GM12878 (cell line): ENCODE data around the gene IGSF6. TPM values are rescaled to one million over a fixed set of nuclear protein-coding genes. Genes with fewer than 3 reads are reported as not detected.
A peak's percentile ranks its signal among the peaks of the same experiment; 100 is the strongest.

ENCODE experiments used
- ATAC-seq: fragments of 200-7000 bp; cut with Tn5 transposase; 3 replicates; pipeline ENCODE4 v1.9.1; 2020; ENCODE audit warnings: mild to moderate bottlenecking, moderate library complexity
- BruUV-seq: library from RNA; stranded (reverse); fragments of 400-500 nt; replicated peaks from 2 replicates; lab custom pipeline; 2021; lab: Mats Ljungman, UMichigan
- CTCF ChIA-PET: fragments of 300-600 bp; sonication (Branson Sonifier 250); formaldehyde crosslinking; extraction: SDS; loops from one replicate; lab custom pipeline; 2021; ENCODE audit warnings: inconsistent platforms; lab: Yijun Ruan, JAX
- POLR2A ChIA-PET: fragments of 350-600 bp; formaldehyde crosslinking; extraction: SDS; loops from one replicate; lab custom pipeline; 2021; ENCODE audit warnings: inconsistent platforms; lab: Charles Lee
- RAD21 ChIA-PET: fragments of 300-600 bp; sonication (Branson Sonifier 250); formaldehyde crosslinking; loops from one replicate; lab custom pipeline; 2023; ENCODE audit warnings: antibody characterized with exemption; ENCODE audit not compliant: unreplicated experiment; lab: Charles Lee
- SMC1A ChIA-PET: fragments of 300-600 bp; sonication (Branson Sonifier 250); formaldehyde crosslinking; loops from one replicate; lab custom pipeline; 2023; ENCODE audit not compliant: unreplicated experiment, uncharacterized antibody; lab: Charles Lee
- DNase-seq: peaks from one replicate; pipeline ENCODE4 v3.0.0-alpha.2; 2011; ENCODE audit warnings: low read depth, low spot score
- FAIRE-seq: peaks from 3 replicates; lab custom pipeline; 2011; peaks lifted over from hg19 to GRCh38; lab: Jason Lieb, UNC
- H2AFZ ChIP-seq: 2 replicates; pipeline ENCODE4 v1.6.0; 2011; ENCODE audit warnings: low read depth, low read length, control low read depth; ENCODE audit not compliant: control insufficient read depth
- H3K27ac ChIP-seq: 2 replicates; pipeline ENCODE4 v1.5.1; 2011; ENCODE audit warnings: control low read depth; ENCODE audit not compliant: control insufficient read depth, insufficient read depth
- H3K27me3 ChIP-seq, 2 experiments: replicated peaks in 1 of 2; 2 replicates each; pipeline versions ENCODE4 v1.6.0 to v1.6.1; 2011; ENCODE audit warnings: low read length in 1 of 2; ENCODE audit not compliant: control insufficient read depth in 2 of 2, insufficient read depth in 2 of 2
- H3K36me3 ChIP-seq, 2 experiments: 2 replicates each; pipeline ENCODE4 v1.5.1; 2011; ENCODE audit warnings: low read length in 1 of 2; ENCODE audit not compliant: control insufficient read depth in 2 of 2, insufficient read depth in 2 of 2
- H3K4me1 ChIP-seq: 2 replicates; pipeline ENCODE4 v1.6.1; 2011; ENCODE audit warnings: mild to moderate bottlenecking, low read length, moderate library complexity, mixed read lengths; ENCODE audit not compliant: control insufficient read depth, insufficient read depth
- H3K4me2 ChIP-seq: 2 replicates; pipeline ENCODE4 v1.6.0; 2011; ENCODE audit warnings: control low read depth; ENCODE audit not compliant: control insufficient read depth, insufficient read depth
- H3K4me3 ChIP-seq: fragments of 200-600 bp; sonication (generic); 2 replicates; pipeline ENCODE4 v1.5.1; 2016
- H3K79me2 ChIP-seq: 2 replicates; pipeline ENCODE4 v1.6.0; 2011; ENCODE audit warnings: low read length; ENCODE audit not compliant: control insufficient read depth, insufficient read depth
- H3K9ac ChIP-seq: 2 replicates; pipeline ENCODE4 v1.8.0; 2011; ENCODE audit warnings: low read length, control low read depth, mixed read lengths; ENCODE audit not compliant: control insufficient read depth, insufficient read depth
- H3K9me3 ChIP-seq: replicated peaks from 3 replicates; pipeline ENCODE4 v1.5.1; 2011; ENCODE audit warnings: mild to moderate bottlenecking, low read length; ENCODE audit not compliant: control insufficient read depth, insufficient read depth
- H4K20me1 ChIP-seq: 2 replicates; pipeline ENCODE4 v1.6.0; 2011; ENCODE audit not compliant: control insufficient read depth, insufficient read depth
- BMI1 ChIP-seq: fragments of 450-650 bp; IDR thresholded peaks from 2 replicates; pipeline ENCODE4 v1.6.1; 2016; ENCODE audit warnings: mild to moderate bottlenecking, moderate library complexity, borderline replicate concordance
- CHD1 ChIP-seq: IDR thresholded peaks from 2 replicates; pipeline ENCODE4 v1.6.1; 2012; ENCODE audit warnings: low read depth, low read length, improper control_type of control experiment
- CREM ChIP-seq: IDR thresholded peaks from 2 replicates; pipeline ENCODE4 v1.6.1; 2014; ENCODE audit warnings: antibody characterized with exemption, low read depth
- EED ChIP-seq: sonication (generic); IDR thresholded peaks from 2 replicates; pipeline ENCODE4 v1.6.1; 2016; ENCODE audit warnings: antibody characterized with exemption, low read depth
- HCFC1 ChIP-seq: fragments of 150-350 bp; IDR thresholded peaks from 2 replicates; pipeline ENCODE4 v1.6.1; 2014; ENCODE audit warnings: low read length
- MEF2B ChIP-seq: fragments of 450-650 bp; IDR thresholded peaks from 2 replicates; pipeline ENCODE4 v1.6.1; 2018; ENCODE audit warnings: mild to moderate bottlenecking, moderate library complexity; ENCODE audit not compliant: partially characterized antibody, poor library complexity, severe bottlenecking
- POLR2AphosphoS5 ChIP-seq: IDR thresholded peaks from 2 replicates; pipeline ENCODE4 v1.6.1; 2011; ENCODE audit warnings: mild to moderate bottlenecking, low read length, inconsistent platforms
- TCF3 ChIP-seq: IDR thresholded peaks from 2 replicates; pipeline ENCODE4 v1.6.1; 2012; ENCODE audit warnings: low read depth, mild to moderate bottlenecking, low read length, borderline replicate concordance; ENCODE audit not compliant: insufficient read depth
- WRNIP1 ChIP-seq: IDR thresholded peaks from 2 replicates; pipeline ENCODE4 v1.6.1; 2011; ENCODE audit warnings: low read depth, low read length, improper control_type of control experiment, borderline replicate concordance
- YY1 ChIP-seq: IDR thresholded peaks from 2 replicates; pipeline ENCODE4 v1.6.1; 2011; ENCODE audit warnings: low read depth, mild to moderate bottlenecking, low read length
- WGBS: methylation state at CpG from one replicate; pipeline ENCODE4 v1.1.6; 2016; ENCODE audit warnings: low lambda C conversion rate; ENCODE audit not compliant: insufficient replicate concordance, insufficient coverage; ENCODE audit errors: missing lambda C conversion rate; 5-methylcytosine and 5-hydroxymethylcytosine counted together
- in situ Hi-C: fragments of 300-500 bp; cut with MboI; formaldehyde crosslinking; loops from 9 replicates; pipeline ENCODE4 v1.14.3; 2018; ENCODE audit warnings: mixed read lengths
- intact Hi-C: fragments of 100-400 bp; cut with micrococcal nuclease; formaldehyde crosslinking; loops from one replicate; pipeline ENCODE4 v1.14.2; 2022; ENCODE audit not compliant: unreplicated experiment
- polyA plus RNA-seq, 11 experiments: library from polyadenylated mRNA; depleted of rRNA in 4 of 11; unstranded in 6 of 11; stranded (reverse) in 5 of 11; fragments of >200 nt; fragmentation: Nextera tagmentation in 4 of 11; fragmentation: Illumina TruSeq in 1 of 11; extraction: Ambion mirVana in 4 of 11; extraction: Trizol in 1 of 11; gene quantifications; 1 replicate in 1 of 11; 2 replicates in 10 of 11; pipeline versions ENCODE4 v1.2.1 to v1.2.3, GENCODE V29; 2011 to 2016; ENCODE audit warnings: inconsistent platforms in 2 of 11, missing spikeins in 2 of 11, low read depth in 1 of 11
- total RNA-seq, 4 experiments: library from RNA; depleted of rRNA in 3 of 4; stranded (reverse); fragments of >200 nt in 3 of 4; fragmentation: Illumina TruSeq in 1 of 4; extraction: Trizol in 1 of 4; gene quantifications; 2 replicates each; pipeline versions ENCODE4 v1.2.1 to v1.2.3, GENCODE V29; 2013 to 2021
- TF ChIP-seq, protein P1 (sequence below): IDR thresholded peaks from 2 replicates; pipeline ENCODE4 v1.6.1; 2011; ENCODE audit warnings: mild to moderate bottlenecking, low read depth, low read length, moderate library complexity; ENCODE audit not compliant: insufficient replicate concordance

Gene IGSF6
- total and polyA plus RNA-seq, 10 of the 15 experiments (the other 5 are each of a cell fraction or from before 2014, with no cell fraction given): 0.32 to 1.2 (median 0.72) TPM

- Histone ChIP-seq H3K36me3 (peaks cover 2 to 8% of the 10 kb centered on the region in 2 experiments; a peak in 3 of 4 replicates), H3K27ac (no peak overlapping the region), H3K9ac (no peak overlapping the region), H3K9me3 (no peaks in the 10 kb centered on the region; the same call in 2 of the 3 replicates), H2AFZ (no peak overlapping the region), H4K20me1 (no peaks in the 10 kb centered on the region), H3K4me3 (no peak overlapping the region), H3K79me2 (no peaks in the 10 kb centered on the region), H3K4me2 (no peak overlapping the region), H3K27me3 (no peaks in the 10 kb centered on the region), H3K4me1 (no peaks in the 10 kb centered on the region)
- intact Hi-C loops (no loop called here), in situ Hi-C loops (no loop called here)
- RAD21 ChIA-PET: no interaction called here
- SMC1A ChIA-PET: interaction anchor here (1.0 to 2.2 kb wide), 2 partner anchors 14 to 16 kb away, joined by 3 to 6 read pairs; no protein-coding TSS in a partner anchor
- TF ChIP-seq BMI1 (no peak), POLR2AphosphoS5 (no peak), YY1 (no peak), CHD1 (no peak), MEF2B (no peak), CREM (no peak), WRNIP1 (no peak), EED (no peak), HCFC1 (no peak), TCF3 (no peak)
- TF ChIP-seq, protein P1, sequence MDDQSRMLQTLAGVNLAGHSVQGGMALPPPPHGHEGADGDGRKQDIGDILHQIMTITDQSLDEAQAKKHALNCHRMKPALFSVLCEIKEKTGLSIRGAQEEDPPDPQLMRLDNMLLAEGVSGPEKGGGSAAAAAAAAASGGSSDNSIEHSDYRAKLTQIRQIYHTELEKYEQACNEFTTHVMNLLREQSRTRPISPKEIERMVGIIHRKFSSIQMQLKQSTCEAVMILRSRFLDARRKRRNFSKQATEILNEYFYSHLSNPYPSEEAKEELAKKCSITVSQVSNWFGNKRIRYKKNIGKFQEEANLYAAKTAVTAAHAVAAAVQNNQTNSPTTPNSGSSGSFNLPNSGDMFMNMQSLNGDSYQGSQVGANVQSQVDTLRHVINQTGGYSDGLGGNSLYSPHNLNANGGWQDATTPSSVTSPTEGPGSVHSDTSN: no peak
- POLR2A ChIA-PET: no interaction called here
- ATAC-seq: no peak
- TSS peak; percentile 39 for BruUV-seq
- no peak for FAIRE-seq
- 79% methylated on average over 6 of the region's 6 CpGs for WGBS
- DNase-seq: no peak
- CTCF ChIA-PET: no interaction called here
Measured at GRCh38 chr16:21626659-21627277, 25.6 kb downstream of the IGSF6 start.
